ENCODE results near the gene PKHD1.

The PKHD1 gene, protein sequence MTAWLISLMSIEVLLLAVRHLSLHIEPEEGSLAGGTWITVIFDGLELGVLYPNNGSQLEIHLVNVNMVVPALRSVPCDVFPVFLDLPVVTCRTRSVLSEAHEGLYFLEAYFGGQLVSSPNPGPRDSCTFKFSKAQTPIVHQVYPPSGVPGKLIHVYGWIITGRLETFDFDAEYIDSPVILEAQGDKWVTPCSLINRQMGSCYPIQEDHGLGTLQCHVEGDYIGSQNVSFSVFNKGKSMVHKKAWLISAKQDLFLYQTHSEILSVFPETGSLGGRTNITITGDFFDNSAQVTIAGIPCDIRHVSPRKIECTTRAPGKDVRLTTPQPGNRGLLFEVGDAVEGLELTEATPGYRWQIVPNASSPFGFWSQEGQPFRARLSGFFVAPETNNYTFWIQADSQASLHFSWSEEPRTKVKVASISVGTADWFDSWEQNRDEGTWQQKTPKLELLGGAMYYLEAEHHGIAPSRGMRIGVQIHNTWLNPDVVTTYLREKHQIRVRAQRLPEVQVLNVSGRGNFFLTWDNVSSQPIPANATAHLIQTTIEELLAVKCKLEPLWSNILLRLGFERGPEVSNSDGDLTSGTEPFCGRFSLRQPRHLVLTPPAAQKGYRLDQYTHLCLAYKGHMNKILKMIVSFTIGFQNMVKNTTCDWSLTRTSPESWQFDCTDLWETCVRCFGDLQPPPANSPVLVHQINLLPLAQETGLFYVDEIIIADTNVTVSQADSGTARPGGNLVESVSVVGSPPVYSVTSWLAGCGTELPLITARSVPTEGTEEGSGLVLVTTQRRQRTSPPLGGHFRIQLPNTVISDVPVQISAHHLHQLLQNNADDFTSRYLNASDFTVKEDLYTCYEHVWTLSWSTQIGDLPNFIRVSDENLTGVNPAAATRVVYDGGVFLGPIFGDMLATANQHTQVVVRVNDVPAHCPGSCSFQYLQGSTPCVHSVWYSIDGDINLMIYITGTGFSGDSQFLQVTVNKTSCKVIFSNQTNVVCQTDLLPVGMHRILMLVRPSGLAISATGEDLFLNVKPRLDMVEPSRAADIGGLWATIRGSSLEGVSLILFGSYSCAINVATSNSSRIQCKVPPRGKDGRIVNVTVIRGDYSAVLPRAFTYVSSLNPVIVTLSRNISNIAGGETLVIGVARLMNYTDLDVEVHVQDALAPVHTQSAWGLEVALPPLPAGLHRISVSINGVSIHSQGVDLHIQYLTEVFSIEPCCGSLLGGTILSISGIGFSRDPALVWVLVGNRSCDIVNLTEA (N-terminal part only)

DNA sequence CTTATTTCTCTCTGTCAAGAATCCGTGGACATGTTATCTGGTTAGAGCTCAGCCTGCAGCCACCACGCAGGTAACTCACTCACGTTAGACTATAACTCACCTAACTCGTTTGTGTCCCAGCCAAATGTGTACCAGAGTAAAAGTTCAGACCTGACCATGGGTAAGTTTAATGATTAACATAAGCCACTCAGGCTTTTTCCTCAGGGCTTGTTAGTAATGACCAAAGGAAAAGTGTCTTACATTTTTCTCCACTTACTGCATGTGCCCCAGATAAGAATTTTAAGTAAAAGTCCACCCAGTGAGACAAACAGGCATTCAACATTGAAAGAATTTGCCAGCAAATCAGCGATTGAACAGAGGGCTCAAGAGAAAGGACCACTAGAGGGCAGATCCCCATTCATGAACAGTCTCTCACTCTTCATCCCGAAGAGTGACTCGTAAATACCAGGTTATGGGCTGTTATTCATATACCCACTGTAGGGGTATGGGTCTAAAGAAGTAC, at the start of gene PKHD1:
TSS of gene PKHD1 (minus strand) at position 116 of the 502 bp plus-strand sequence. CDS start 2,680 bp downstream, outside the sequence.
- no peak for DNase-seq (ENCODE audit: extremely low read depth, low read depth)
- H3K4me3 ChIP-seq (replicated peaks; ENCODE audit: low read depth, low read length) = no peak within 1 kb of the TSS
- TF ChIP-seq, protein P1, sequence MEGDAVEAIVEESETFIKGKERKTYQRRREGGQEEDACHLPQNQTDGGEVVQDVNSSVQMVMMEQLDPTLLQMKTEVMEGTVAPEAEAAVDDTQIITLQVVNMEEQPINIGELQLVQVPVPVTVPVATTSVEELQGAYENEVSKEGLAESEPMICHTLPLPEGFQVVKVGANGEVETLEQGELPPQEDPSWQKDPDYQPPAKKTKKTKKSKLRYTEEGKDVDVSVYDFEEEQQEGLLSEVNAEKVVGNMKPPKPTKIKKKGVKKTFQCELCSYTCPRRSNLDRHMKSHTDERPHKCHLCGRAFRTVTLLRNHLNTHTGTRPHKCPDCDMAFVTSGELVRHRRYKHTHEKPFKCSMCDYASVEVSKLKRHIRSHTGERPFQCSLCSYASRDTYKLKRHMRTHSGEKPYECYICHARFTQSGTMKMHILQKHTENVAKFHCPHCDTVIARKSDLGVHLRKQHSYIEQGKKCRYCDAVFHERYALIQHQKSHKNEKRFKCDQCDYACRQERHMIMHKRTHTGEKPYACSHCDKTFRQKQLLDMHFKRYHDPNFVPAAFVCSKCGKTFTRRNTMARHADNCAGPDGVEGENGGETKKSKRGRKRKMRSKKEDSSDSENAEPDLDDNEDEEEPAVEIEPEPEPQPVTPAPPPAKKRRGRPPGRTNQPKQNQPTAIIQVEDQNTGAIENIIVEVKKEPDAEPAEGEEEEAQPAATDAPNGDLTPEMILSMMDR (IDR thresholded peaks at IDR 0.05; ENCODE audit: low read depth, low read length, missing control alignments) = peak; percentile 44

DNA sequence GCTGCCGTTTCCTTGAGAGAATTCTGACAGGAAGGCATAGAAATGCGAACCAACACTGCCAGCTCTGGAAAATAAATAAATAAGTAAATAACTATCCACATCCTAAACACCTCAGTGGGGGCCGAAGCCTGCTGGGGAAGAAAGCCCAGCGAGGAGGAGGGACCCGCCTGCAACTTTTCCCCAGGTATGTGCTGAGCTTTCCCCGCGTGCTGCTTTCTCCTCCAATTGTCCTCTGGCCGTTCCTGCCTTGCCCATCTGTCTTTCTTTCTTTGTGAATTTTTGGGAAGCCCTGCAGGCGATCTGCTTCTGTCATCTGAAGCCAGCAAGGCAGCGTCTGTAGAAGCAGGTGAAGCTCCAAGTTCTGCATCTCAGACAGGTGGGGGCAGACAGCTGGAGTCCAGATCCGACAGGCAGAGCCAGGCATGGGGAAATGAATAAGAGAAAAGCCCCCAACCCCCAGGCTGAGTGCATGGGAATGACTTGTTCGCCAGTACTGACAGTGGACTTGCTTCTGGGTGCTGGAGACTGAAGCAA, 49.6 kb upstream of the PKHD1 start:
- TF ChIP-seq, protein P1 (IDR thresholded peaks at IDR 0.05; ENCODE audit: low read depth, low read length, missing control alignments) = no peak
- no peak for DNase-seq (ENCODE audit: extremely low read depth, low read depth)

GRCh38 chr6:52136055-52136454, 48.6 kb upstream of the PKHD1 start:
- no peak overlapping the region for H3K4me3 ChIP-seq (replicated peaks; ENCODE audit: low read depth, low read length)
- TF ChIP-seq, protein P1 (IDR thresholded peaks at IDR 0.05; ENCODE audit: low read depth, low read length, missing control alignments) = no peak
- DNase-seq (ENCODE audit: extremely low read depth, low read depth) = no peak

More for the DNA sequence above, 49.6 kb upstream of the PKHD1 start:
- H3K4me3 ChIP-seq (replicated peaks; ENCODE audit: low read depth, low read length) = no peak overlapping the region

DNA sequence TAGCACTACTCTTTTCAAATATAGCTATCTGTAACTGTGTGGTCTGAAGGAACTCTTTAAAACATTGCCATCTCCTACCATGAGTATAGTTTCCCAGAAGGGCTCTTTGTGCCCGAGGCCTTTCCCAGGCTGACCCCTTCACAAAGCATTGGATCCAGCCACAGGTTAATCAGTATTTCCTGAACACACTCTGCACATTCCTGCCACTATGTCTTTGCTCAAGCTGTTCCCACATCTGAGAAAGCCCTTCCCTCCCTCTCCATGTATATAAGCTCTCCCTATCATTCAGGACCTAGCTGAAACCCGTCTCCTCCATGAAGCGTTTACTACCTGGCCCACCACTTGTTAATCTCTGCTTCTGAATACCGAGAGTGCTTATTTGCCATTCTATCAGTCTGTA, 47.8 kb upstream of the PKHD1 start:
- no peak for DNase-seq (ENCODE audit: extremely low read depth, low read depth)
- no peak overlapping the region for H3K4me3 ChIP-seq (replicated peaks; ENCODE audit: low read depth, low read length)
- TF ChIP-seq, protein P1 (IDR thresholded peaks at IDR 0.05; ENCODE audit: low read depth, low read length, missing control alignments) = no peak

DNA sequence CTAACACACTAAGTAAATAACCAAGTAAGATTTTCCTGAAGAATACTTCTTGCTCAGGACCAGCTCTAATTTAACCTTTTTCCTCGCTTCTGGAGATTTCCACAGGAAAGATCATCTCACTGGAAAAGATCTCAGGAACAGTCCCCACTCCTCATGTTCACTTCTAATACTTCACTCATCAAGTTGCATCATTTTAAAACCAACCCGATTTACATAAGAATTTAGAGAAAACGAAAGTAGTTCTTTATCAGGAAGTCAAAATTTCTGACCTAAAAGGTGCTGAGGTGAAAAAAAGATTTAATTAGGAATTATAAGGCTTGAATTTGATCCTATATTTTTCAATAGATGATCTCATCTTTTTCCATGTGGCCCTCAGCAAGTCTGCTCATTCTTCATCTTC, 46.6 kb upstream of the PKHD1 start:
- TF ChIP-seq, protein P1 (IDR thresholded peaks at IDR 0.05; ENCODE audit: low read depth, low read length, missing control alignments) = no peak
- no peak for DNase-seq (ENCODE audit: extremely low read depth, low read depth)
- no peak overlapping the region for H3K4me3 ChIP-seq (replicated peaks; ENCODE audit: low read depth, low read length)

DNA sequence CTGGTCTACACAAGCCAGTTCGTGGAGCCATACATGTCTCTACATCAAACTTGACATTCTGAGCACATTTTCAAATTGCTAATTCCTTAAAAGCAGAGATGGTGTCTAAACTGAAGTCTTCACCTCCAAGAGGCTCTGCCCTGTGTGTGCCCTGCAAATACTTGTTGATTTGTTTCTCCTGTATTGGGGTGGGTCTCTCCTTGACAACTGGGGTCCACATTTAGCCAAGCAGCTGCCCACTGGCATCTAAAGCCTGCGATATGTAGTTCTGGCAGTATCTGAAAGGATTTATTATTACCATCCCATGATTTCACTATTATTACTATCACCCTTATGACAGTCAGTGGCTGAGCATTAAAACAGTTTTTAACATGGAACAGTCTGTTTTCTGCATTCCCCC, 45.9 kb upstream of the PKHD1 start:
- TF ChIP-seq, protein P1 (IDR thresholded peaks at IDR 0.05; ENCODE audit: low read depth, low read length, missing control alignments) = no peak
- no peak overlapping the region for H3K4me3 ChIP-seq (replicated peaks; ENCODE audit: low read depth, low read length)

More for the DNA sequence above, 45.9 kb upstream of the PKHD1 start:
- DNase-seq (ENCODE audit: extremely low read depth, low read depth) = no peak

Data from HFF-Myc (cell line).